H9 (cell line): ENCODE measurements around the gene CASTOR1. TPM values are rescaled to one million over a fixed set of nuclear protein-coding genes. Genes with fewer than 3 reads are reported as not detected.

Source experiments
- DNase-seq: peaks from one replicate; pipeline ENCODE4 v3.0.0-alpha.2; 2017
- H2AFZ ChIP-seq: one replicate; pipeline ENCODE4 v1.6.1; 2013; ENCODE audit warnings: mild to moderate bottlenecking, low read length, control low read depth, moderate library complexity
- H2AK5ac ChIP-seq: 2 replicates; pipeline ENCODE4 v1.6.1; 2013; ENCODE audit warnings: low read length, control low read depth, mixed read lengths; ENCODE audit not compliant: insufficient read length
- H2BK120ac ChIP-seq: one replicate; pipeline ENCODE4 v1.6.1; 2013; ENCODE audit warnings: low read depth, mild to moderate bottlenecking, low read length, control low read depth, inconsistent platforms; ENCODE audit not compliant: poor library complexity, severe bottlenecking
- H2BK12ac ChIP-seq: 2 replicates; pipeline ENCODE4 v1.6.1; 2013; ENCODE audit warnings: low read length, control low read depth, mixed read lengths, low read depth; ENCODE audit not compliant: insufficient read length
- H2BK15ac ChIP-seq: 2 replicates; pipeline ENCODE4 v1.6.1; 2013; ENCODE audit warnings: low read depth, low read length, control low read depth
- H2BK20ac ChIP-seq: one replicate; pipeline ENCODE4 v1.6.1; 2013; ENCODE audit warnings: low read depth, mild to moderate bottlenecking, low read length, control low read depth, inconsistent platforms; ENCODE audit not compliant: poor library complexity, severe bottlenecking
- H2BK5ac ChIP-seq: 2 replicates; pipeline ENCODE4 v1.6.1; 2013; ENCODE audit warnings: low read length, control low read depth, mixed read lengths; ENCODE audit not compliant: insufficient read length
- H3K14ac ChIP-seq: 2 replicates; pipeline ENCODE4 v1.6.1; 2013; ENCODE audit warnings: low read length, control low read depth; ENCODE audit not compliant: insufficient read depth
- H3K18ac ChIP-seq: 2 replicates; pipeline ENCODE4 v1.6.1; 2013; ENCODE audit warnings: low read depth, mild to moderate bottlenecking, mixed read lengths, low read length, control low read depth; ENCODE audit not compliant: insufficient read length
- H3K23ac ChIP-seq: 2 replicates; pipeline ENCODE4 v1.6.1; 2013; ENCODE audit warnings: low read length, control low read depth, mixed read lengths, low read depth; ENCODE audit not compliant: insufficient read length
- H3K23me2 ChIP-seq: 2 replicates; pipeline ENCODE4 v1.6.1; 2013; ENCODE audit warnings: low read depth, mild to moderate bottlenecking, mixed read lengths, low read length, control low read depth; ENCODE audit not compliant: insufficient read length, poor library complexity, severe bottlenecking
- H3K27ac ChIP-seq: 2 replicates; pipeline ENCODE4 v1.5.1; 2013; ENCODE audit warnings: low read length, control low read depth, mixed read lengths, low read depth; ENCODE audit not compliant: insufficient read length
- H3K27me3 ChIP-seq: 2 replicates; pipeline ENCODE4 v1.6.1; 2013; ENCODE audit warnings: low read length, control low read depth, inconsistent platforms; ENCODE audit not compliant: insufficient read depth
- H3K4ac ChIP-seq: 2 replicates; pipeline ENCODE4 v1.6.1; 2013; ENCODE audit warnings: low read depth, mild to moderate bottlenecking, control low read depth, inconsistent platforms, low read length, moderate library complexity
- H3K4me1 ChIP-seq: 2 replicates; pipeline ENCODE4 v1.6.1; 2013; ENCODE audit warnings: low read length, control low read depth, inconsistent platforms; ENCODE audit not compliant: insufficient read depth
- H3K4me2 ChIP-seq: 2 replicates; pipeline ENCODE4 v1.6.1; 2013; ENCODE audit warnings: low read length, control low read depth, mixed read lengths; ENCODE audit not compliant: insufficient read length, insufficient read depth
- H3K56ac ChIP-seq: 2 replicates; pipeline ENCODE4 v1.6.1; 2013; ENCODE audit warnings: low read depth, mild to moderate bottlenecking, mixed read lengths, low read length, control low read depth; ENCODE audit not compliant: insufficient read length
- H3K79me1 ChIP-seq: 2 replicates; pipeline ENCODE4 v1.6.1; 2013; ENCODE audit warnings: low read depth, mild to moderate bottlenecking, moderate library complexity, low read length, control low read depth, inconsistent platforms; ENCODE audit not compliant: insufficient read depth, poor library complexity, severe bottlenecking
- H3K79me2 ChIP-seq: 2 replicates; pipeline ENCODE4 v1.6.1; 2013; ENCODE audit warnings: low read length, control low read depth, inconsistent platforms; ENCODE audit not compliant: insufficient read depth
- H3K9ac ChIP-seq: 2 replicates; pipeline ENCODE4 v1.6.1; 2013; ENCODE audit warnings: low read length, control low read depth, mixed read lengths; ENCODE audit not compliant: insufficient read length; ENCODE audit errors: extremely low read depth
- H3K9me3 ChIP-seq: one replicate; pipeline ENCODE4 v1.6.1; 2013; ENCODE audit warnings: low read depth, low read length, inconsistent platforms; ENCODE audit not compliant: control insufficient read depth
- H3T11ph ChIP-seq: one replicate; pipeline ENCODE4 v1.6.1; 2013; ENCODE audit warnings: mild to moderate bottlenecking, low read length, control low read depth, inconsistent platforms
- H4K20me1 ChIP-seq: one replicate; pipeline ENCODE4 v1.6.1; 2013; ENCODE audit not compliant: control insufficient read depth, insufficient read length, insufficient read depth
- H4K5ac ChIP-seq: 2 replicates; pipeline ENCODE4 v1.6.1; 2013; ENCODE audit warnings: low read depth, mild to moderate bottlenecking, mixed read lengths, low read length, control low read depth; ENCODE audit not compliant: insufficient read length
- H4K8ac ChIP-seq: replicated peaks from 2 replicates; pipeline ENCODE4 v1.6.1; 2013; ENCODE audit warnings: low read length, control low read depth, mixed read lengths, low read depth; ENCODE audit not compliant: insufficient read length
- H4K91ac ChIP-seq: 2 replicates; pipeline ENCODE4 v1.6.1; 2013; ENCODE audit warnings: low read depth, mild to moderate bottlenecking, moderate library complexity, mixed read lengths, low read length, control low read depth; ENCODE audit not compliant: insufficient read length
- H3K27ac Mint-ChIP-seq, 3 experiments: 2 replicates in 2 of 3; 3 replicates in 1 of 3; pipeline ENCODE4 v1.8.0; 2020 to 2021; ENCODE audit warnings: mixed read lengths in 3 of 3, mild to moderate bottlenecking in 1 of 3, moderate library complexity in 1 of 3
- H3K27me3 Mint-ChIP-seq: 2 replicates; pipeline ENCODE4 v1.8.0; 2021; ENCODE audit warnings: low read depth, mild to moderate bottlenecking, moderate library complexity, mixed read lengths
- H3K36me3 Mint-ChIP-seq, 3 experiments: 2 replicates in 2 of 3; 3 replicates in 1 of 3; pipeline ENCODE4 v1.8.0; 2020 to 2021; ENCODE audit warnings: low read depth in 3 of 3, mixed read lengths in 3 of 3; ENCODE audit not compliant: insufficient read depth in 1 of 3
- H3K4me1 Mint-ChIP-seq, 2 experiments: 2 replicates each; pipeline ENCODE4 v1.8.0; 2020; ENCODE audit warnings: mixed read lengths in 2 of 2
- H3K4me3 Mint-ChIP-seq, 2 experiments: 2 replicates in 1 of 2; 3 replicates in 1 of 2; pipeline ENCODE4 v1.8.0; 2020 to 2021; ENCODE audit warnings: mild to moderate bottlenecking in 2 of 2, mixed read lengths in 2 of 2, moderate library complexity in 1 of 2
- H3K9me3 Mint-ChIP-seq, 2 experiments: 2 replicates in 1 of 2; 3 replicates in 1 of 2; pipeline ENCODE4 v1.8.0; 2020; ENCODE audit warnings: mild to moderate bottlenecking in 2 of 2, mixed read lengths in 2 of 2, moderate library complexity in 1 of 2
- CTCF ChIP-seq: fragments of 200-600 bp; sonication (generic); conservative IDR thresholded peaks from 3 replicates; pipeline ENCODE4 v1.8.0; 2021; ENCODE audit warnings: antibody characterized with exemption, mild to moderate bottlenecking
- WGBS: extraction: QIAGEN DNeasy Blood & Tissue Kit; methylation state at CpG from one replicate; pipeline ENCODE4 v1.1.7; 2013; ENCODE audit warnings: missing lambda C conversion rate, low lambda C conversion rate, mixed read lengths; ENCODE audit not compliant: insufficient read length; ENCODE audit errors: extremely low coverage; 5-methylcytosine and 5-hydroxymethylcytosine counted together
- total RNA-seq: library from RNA; stranded (reverse); gene quantifications from 2 replicates; pipeline ENCODE4 v1.2.1, GENCODE V29; 2021

CASTOR1 gene
- total RNA-seq, 1 experiment from 2014 or later = 8.8 TPM

- Histone ChIP-seq H2BK120ac (no peak overlapping the region), H3T11ph (no peak overlapping the region), H3K9ac (no peak overlapping the region), H3K4ac (no peak overlapping the region), H4K20me1 (no peaks in the 10 kb centered on the region), H4K8ac (no peak overlapping the region), H4K91ac (no peak overlapping the region), H2AK5ac (no peak overlapping the region), H3K18ac (no peak overlapping the region), H3K23me2 (no peaks in the 10 kb centered on the region), H4K5ac (no peak overlapping the region), H2BK15ac (no peak overlapping the region), H3K14ac (no peak overlapping the region), H2BK12ac (no peak overlapping the region), H3K27ac (no peak overlapping the region), H3K9me3 (no peaks in the 10 kb centered on the region), H3K79me1 (no peaks in the 10 kb centered on the region), H2AFZ (no peak overlapping the region), H3K4me1 (no peaks in the 10 kb centered on the region), H3K56ac (no peak overlapping the region), H3K4me2 (no peak overlapping the region), H3K79me2 (no peaks in the 10 kb centered on the region), H2BK5ac (no peak overlapping the region), H3K27me3 (no peaks in the 10 kb centered on the region), H2BK20ac (no peak overlapping the region), H3K23ac (no peak overlapping the region)
- no peaks in the 10 kb centered on the region for H3K27me3 Mint-ChIP-seq
- peaks cover 4 to 19% (median 5%) of the 10 kb centered on the region in 3 experiments; a peak in 5 of 7 replicates for H3K36me3 Mint-ChIP-seq
- no CpG with 5 or more reads among the region's 11 CpGs for WGBS
- H3K4me3 Mint-ChIP-seq = no peak overlapping the region
- peaks cover 4 to 8% of the 10 kb centered on the region in 2 experiments; a peak in 2 of 4 replicates for H3K4me1 Mint-ChIP-seq
- peaks cover 0 to 1% of the 10 kb centered on the region in 2 experiments; a peak in 1 of 5 replicates for H3K9me3 Mint-ChIP-seq
- no peak for DNase-seq
- no peak for TF ChIP-seq CTCF
- H3K27ac Mint-ChIP-seq = peak overlapping the region in 1 of 3 experiments; percentile 89; a peak in 2 of 7 replicates
Observed at GRCh38 chr22:30297276-30297990, 8.1 kb upstream of the CASTOR1 start.
